Activated CD4-positive, CD25-positive, alpha-beta regulatory T cell treated with anti-CD3 and anti-CD28 coated beads, Interleukin-2, amount 50 U/mL, for 24 hours (primary cell): ENCODE results near the gene TAAR6.
"Not testable (repeated sequence)": the region's sequence is repeated elsewhere in the genome, so short reads cannot be mapped to it uniquely, and the experiment has no call there.

Experiments used
- ATAC-seq, 2 donors: fragments of 150-1000 bp; cut with Tn5 transposase; one replicate each; pipeline ENCODE4 v1.10.0; 2021; ENCODE audit warnings: mild to moderate bottlenecking in 1 of 2, moderate library complexity in 1 of 2

Gene TAAR6

DNA sequence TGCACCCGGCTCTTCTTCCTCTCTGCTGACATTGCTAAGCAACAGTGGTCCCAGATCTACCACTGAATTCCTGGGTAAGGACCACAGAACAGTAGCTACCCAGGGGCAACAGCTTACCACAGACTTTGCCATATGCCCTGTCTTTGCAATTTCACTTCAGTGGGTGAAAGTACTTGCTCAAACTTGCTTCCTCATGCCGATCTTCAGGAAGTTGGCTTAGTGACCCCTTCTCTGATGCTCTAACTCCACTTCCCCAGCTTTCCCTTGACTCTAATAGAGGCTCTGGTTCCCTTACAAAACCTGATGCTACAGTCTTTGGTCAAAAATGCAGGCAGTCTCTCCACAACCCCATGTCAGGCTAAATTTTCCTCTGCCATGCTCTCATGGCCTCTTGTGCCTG, 22.7 kb downstream of the TAAR6 start:
- no peak for ATAC-seq

DNA sequence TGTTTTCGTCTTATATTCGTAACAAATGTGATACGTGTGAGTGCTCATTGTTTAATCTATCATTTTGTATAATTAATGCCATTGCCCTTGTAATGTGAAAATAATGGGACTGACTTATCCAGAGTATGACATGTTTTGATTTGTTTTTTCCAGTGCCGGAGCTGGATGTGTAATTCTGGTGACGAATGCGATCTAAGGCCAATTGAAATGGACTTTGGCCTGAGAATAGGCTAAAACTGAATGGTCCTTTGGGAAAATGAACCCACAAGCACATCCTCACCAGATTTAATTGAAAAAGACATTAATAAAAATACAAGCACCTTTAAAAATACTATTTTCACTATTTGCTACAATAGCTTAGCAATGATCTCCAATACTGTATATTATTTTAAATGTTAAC, 26.1 kb downstream of the TAAR6 start:
- no peak for ATAC-seq

DNA sequence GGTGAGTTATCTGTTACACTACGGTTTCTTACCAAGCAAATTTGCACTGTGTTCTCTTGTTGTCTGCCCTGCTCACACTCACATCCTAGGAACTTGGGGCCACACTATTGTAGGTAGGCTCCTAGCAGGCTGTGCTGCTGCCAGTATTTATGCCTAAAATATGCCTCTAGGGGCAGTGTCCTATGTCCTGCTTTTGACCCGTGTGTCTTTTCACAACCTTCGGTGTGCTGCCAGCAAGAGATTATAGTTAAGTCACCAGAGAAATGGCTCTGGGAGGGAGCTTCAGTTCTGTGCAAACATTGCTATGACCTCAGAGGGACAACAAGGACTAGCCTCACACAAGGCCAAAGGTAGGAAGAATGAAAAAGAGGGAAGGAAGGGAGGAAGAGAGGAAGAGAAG, 28.4 kb downstream of the TAAR6 start:
- ATAC-seq, result no peak

DNA sequence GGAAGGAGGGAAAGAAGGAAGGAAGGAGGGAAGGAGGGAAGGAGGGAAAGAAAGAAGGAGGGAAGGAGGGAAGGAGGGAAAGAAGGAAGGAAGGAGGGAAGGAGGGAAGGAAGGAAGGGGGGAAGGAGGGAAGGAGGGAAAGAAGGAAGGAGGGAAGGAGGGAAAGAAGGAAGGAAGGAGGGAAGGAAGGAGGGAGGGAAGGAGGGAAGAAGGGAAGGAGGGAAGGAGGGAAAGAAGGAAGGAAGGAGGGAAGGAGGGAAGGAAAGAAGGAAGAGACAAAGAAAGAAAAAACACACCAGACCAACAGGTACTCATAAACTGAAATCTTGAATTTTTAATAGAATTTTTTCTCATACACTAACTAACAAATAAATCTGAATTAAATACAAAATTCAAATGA, 30.8 kb downstream of the TAAR6 start:
- not testable (repeated sequence) for ATAC-seq

DNA sequence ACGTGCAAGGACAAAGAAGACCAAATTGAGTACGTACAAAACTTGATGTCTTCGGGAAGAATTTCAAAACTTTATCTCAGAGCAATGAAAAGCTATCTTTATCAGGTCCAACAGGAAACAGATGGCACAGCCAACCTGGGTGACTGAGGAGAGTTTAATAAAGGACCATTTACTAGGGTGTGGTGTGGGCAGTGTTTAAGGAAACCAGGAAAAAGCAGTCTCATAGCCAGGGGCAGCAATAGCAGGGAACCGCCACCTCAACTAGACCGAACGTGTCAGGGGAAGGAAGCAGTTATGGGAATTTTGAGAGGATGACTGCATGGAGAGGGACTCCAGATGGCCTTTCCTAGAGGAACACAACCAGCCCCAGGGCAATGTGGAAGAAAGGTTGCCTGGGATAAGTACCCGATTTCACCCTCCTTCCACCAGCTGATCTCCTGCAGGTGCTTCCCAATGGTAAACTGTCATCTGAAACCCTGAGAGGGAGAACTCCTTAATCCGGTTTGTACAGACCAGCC, 34.6 kb downstream of the TAAR6 start:
- ATAC-seq, result no peak

DNA sequence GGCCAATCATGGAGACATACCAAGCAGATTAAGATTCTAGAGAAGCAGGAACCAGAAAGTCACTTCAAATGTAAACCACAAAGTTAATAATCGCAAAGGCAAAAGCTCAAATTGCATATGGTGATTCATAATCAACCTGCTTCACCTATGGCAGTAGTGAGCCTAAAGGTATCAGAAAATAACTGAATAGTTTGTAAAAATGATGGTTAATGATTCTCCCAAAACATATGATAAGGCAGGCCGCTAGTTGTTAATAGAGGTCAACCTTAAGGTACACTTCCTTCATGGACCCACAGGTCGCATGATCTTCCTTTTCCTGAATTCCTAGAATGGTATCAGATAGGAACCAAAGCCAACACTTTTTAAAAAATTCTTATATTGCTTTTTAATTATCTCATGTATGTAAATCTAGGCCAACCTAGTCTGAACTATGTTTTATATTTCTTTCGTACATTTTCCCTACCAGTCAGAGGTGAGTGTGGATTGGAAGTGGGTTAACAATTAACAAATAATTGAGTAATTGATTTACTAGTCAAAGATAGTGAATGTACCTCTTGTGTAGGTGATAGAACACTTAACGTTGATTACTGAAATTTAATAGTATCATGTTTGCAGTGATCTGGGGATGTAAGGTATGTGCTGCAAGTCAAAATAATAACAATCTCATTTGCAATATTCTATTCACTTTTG, 37.6 kb downstream of the TAAR6 start:
- no peak for ATAC-seq

DNA sequence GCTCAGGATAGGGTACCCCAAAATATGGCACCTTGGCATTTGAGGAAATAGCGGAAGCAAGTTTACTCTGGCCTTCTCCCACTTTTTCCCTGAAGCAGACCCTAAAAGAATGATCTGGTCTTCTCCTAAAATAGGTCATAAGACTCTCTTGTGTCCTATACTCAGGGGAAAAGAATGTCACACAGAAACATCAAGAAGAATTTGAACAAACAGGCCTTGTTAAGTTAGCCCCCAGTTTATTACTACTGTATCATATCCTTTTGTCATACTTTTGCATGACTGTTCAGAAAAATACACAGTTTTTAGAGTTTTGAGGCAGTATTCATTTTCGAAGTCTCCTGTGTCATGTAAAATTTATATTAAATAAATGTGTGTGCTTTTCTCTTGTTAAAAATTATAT, 41.5 kb downstream of the TAAR6 start:
- ATAC-seq, result no peak

DNA sequence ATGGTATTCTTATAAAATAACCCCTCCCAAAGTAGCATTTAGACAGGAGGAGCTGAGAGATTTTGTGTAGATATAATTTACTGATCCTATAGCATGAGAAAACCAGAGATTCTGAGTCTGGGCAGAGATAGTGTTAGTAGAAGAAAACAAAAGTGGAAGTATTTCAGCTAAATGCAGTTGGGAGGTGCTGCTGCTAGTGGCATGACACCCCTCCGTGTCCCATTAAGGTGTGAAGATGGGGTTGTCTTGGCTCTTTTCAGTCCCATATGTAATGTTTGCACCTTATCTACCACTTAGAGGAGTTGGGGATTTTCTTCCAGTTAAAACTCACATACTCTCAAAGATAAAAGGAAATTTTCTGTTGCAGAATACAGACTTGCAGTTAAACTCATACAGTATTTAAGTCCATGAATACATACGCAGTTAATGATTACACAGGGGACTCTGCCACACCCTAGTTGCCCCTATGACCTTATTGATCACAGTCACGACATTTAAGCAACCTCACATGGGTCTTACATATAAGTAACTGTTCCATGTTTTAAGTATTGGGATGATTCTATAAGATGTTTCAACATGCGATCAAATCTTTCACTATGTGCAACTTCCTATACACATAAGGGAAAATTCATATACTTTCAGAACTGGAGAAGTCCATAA, 42.5 kb downstream of the TAAR6 start:
- ATAC-seq, result no peak

DNA sequence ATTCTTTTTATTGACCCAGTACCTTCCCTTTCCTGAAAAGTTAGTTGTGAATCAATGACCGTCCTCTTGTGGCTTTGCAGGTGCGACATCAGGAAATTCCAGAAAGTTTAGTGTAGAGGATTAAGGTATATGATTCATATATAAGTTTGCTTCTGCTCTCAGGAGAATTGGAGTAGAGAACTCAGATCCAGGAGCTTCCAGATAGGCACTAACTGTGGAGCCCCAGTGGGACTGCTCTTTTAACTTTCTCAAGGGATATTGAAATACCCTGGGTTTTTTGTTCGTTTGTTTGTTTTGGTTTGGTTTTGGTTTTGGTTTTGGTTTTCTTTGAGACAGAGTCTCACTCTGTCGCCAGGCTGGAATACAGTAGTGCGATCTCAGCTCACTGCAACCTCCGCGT, 44.4 kb downstream of the TAAR6 start:
- ATAC-seq, result no peak

DNA sequence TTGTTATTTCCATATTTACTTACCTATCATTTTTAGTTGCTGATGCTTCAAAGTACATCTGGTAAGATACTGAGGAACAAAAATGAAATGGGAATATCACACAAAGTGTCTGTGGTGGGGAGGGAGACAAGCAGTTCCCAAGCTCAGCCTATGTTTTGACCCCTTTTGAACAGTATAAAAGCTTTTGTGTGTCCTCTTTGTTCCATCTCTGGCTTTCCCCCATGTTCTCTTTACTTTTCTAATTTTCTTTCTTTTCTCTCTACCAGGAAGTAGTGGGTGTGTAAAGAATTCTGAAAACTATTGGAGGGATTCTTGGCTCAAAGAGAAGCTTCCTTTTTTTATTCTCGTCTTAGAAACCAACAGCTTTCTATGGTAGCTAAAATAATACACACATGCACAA, 46.6 kb downstream of the TAAR6 start:
- no peak for ATAC-seq
